ENCODE results near the gene ENO3.

ENO3 gene

DNA sequence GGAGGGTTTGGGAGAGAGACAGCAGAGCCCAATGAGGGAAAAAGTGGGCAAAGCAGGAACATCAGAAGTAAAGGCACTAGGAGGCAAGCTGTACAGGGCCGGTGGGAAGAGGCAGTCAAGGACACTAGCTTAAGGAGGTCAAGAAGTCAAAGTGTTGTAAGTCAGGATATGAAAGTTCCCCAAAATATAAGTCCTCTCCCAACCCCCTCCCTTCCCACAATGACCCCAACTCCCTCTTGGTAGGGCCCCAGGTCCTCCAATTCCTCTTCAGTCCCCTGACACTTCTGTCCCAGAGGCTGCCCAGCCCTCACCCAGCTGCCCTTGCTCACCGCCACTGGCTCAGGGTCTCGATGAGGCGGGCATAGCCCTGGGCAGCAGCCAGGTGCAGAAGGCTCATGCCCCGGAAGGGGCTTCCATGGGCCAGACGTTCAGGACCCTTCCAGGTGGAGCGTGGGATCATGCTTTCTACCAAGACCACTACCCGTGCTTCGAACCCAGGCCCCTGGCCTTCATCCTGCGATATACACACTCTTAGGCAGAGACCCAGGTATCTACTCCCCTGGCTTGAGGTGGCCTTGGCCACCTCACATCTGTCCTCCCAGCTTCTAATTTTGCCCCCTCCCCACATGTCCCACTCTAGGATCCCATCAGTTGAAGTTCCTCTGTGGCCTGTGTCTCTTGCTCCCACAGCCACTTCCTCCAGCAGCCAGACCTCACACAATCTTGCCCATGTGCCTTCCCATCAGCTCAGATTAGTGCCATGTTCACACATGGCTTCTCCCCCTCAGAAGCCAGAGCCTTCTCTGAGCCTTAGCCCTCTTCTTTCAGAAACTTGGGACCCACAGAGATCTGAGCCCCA is 22.6 kb downstream of the ENO3 start:
- no peak for DNase-seq (ENCODE audit: low spot score)

- DNase-seq (ENCODE audit: low spot score): no peak
These were observed 23.3 kb downstream of the ENO3 start for GRCh38 chr17:4974115-4974670.

GRCh38 chr17:4978726-4979125 is 27.8 kb downstream of the ENO3 start:
- DNase-seq (ENCODE audit: low spot score): no peak

DNA sequence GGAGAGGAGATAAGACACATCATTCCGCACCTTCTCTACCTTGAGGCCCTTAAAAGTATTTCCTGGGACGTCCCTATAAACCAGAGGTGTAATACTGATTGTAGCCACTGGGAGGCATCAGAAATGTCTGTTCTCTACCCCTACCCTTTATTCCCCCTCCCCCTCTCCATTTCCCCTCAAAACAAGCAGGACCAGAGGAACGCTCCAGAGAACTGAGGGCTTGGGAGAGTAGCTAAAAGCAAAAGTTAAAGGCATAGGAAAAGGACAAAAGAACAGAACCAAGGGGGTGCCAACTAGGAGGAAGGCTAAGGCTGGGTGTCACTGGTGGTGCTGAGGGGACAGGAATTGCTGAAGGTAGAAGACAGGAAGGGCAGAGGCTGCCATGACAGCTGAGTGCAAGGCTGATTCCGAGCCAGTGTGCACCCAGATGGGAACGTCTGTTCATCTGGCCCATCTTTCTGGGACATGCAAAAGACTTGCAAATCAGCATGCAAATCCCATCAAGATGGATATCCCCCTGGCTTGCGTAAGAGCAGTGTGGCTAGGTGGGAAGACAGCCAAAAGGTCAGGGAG is 29.8 kb downstream of the ENO3 start:
- DNase-seq (ENCODE audit: low spot score): peak; percentile 47

- DNase-seq (ENCODE audit: low spot score): no peak
These were observed 31.4 kb downstream of the ENO3 start for GRCh38 chr17:4982305-4982704.

DNA sequence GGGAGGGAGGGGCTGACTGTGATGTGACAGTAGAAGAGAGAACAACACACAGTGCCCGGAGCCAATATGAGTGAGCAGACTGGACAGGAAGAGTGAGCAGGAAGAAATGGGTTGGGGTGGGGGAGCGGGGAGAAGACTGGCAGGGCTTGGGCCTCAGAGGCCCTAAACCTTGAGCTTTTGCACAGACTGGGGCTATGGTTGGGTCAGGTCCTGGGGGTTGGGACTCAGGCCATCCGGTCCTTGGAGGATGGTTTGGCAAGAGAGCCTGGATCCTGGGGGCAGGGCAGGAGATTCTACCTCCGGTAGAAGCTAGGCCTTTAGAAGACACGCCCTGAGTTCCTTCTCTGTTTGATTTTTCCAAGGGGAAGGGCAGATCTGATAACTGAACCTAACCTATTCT is 35.5 kb downstream of the ENO3 start:
- DNase-seq (ENCODE audit: low spot score): no peak

GRCh38 chr17:4986951-4987766 is 36.2 kb downstream of the ENO3 start, which contains the start of gene CAMTA2:
Gene CAMTA2, minus strand, starts transcription at chr17:4987675. Its CDS starts 1,453 bp downstream, at chr17:4986222.
- DNase-seq (ENCODE audit: low spot score): peak; percentile 88

GRCh38 chr17:4987767-4988567 is 37.0 kb downstream of the ENO3 start:
- peak; percentile 41 for DNase-seq (ENCODE audit: low spot score)

DNA sequence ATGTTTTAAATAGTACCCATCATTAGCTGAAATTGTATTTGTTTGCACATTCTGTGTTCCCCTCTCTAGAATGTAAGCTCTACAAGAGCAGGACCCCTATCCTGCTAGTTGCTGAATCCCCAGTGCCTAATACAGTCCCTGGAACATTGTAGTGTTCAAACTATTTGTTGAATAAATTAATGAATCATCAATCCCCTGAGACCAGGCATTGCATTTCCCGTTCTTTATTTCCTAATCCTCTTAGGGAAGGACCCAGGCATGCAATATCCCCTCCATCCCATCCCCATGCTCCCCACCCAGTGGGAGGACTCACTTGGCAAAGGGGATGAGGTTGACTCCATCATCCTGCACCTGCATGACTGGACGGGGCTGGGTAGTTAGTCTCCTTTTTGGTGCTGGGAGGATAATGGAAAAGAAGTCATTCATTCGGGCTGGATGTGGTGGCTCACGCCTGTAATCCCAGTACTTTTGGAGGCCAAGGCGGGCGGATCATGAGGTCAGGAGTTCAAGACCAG is 43.2 kb downstream of the ENO3 start:
- DNase-seq (ENCODE audit: low spot score): no peak

GRCh38 chr17:4997302-4998026 is 46.5 kb downstream of the ENO3 start, which contains the start of the genes INCA1 and KIF1C:
Gene INCA1, minus strand, starts transcription at chr17:4997522. Its CDS starts 3,085 bp downstream, at chr17:4994437.
Gene KIF1C, plus strand, starts transcription at chr17:4997950. Its CDS starts 2,297 bp downstream, at chr17:5000247.
- peak; percentile 94 for DNase-seq (ENCODE audit: low spot score)

DNA sequence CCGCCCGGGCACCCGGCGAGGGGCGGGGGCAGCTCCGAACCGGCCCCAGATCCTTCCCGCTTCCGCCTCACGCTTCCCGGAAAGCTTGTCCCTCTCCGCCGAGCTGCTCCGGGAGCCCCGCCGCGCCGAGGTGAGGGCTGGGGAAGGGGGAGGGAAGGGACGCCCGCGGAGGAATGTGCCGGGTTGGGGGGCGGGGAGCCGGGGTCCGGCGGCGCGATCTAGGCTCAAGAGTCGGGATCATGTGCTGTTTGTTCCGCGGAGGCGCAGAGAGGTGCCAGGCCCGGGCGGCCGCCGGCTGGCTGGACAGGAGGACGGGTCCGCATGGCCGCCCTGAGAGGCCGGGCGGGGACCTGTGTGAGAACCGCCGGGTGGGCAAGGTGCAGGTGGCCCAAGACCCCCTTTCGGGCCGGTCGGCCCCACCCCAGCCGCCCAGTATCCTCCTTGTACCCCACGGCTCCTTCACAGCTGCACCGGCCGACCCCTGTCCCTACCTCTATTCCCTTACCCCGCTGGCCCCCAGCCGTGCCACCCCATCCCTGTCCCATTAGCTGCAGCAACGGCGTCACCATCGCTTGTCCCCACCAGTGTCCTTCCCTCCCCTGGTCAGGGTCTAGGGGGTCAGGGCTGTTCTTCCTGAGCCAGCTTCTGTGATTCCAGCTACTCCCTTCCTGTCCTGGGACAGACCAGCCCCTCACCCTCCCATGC is 47.3 kb downstream of the ENO3 start:
- no peak for DNase-seq (ENCODE audit: low spot score)

DNA sequence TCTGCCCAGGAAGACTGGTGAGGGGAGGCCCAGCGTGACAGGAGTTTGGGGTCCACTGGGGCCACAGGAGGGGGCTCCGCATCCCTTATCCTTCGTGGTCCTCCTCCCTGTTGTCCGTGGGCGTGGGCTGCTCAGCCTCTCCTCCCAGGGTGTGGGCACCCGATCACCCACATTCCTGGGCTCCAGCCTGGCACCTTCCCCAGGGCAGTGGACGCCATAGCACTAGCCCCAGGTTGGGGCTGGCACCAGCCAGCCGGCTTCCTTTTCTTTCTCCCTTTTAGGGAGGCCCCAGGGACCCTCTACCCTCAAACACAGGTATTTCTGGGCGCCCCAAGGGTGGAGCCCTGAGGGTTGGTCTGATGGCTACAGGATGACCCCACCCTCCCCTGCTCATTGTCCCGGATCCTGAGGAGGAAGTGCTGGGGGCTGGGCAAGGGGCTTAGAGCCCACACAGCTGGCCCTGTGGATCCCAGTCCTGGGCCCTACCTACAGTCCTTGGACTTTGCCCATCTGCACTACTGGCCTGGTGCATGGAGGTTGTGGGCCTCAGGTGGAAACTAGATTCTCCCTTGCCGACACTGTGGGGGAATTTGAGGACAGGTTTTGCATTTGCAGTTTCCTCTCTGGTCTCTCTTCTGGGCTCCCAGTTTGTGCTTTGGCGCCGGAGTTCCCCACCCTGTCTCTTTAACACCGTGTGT is 48.0 kb downstream of the ENO3 start:
- DNase-seq (ENCODE audit: low spot score): no peak

GRCh38 chr17:4999430-5000093 is 48.6 kb downstream of the ENO3 start:
- no peak for DNase-seq (ENCODE audit: low spot score)

- no peak for DNase-seq (ENCODE audit: low spot score)
These were observed 49.3 kb downstream of the ENO3 start for GRCh38 chr17:5000237-5000639.

DNA sequence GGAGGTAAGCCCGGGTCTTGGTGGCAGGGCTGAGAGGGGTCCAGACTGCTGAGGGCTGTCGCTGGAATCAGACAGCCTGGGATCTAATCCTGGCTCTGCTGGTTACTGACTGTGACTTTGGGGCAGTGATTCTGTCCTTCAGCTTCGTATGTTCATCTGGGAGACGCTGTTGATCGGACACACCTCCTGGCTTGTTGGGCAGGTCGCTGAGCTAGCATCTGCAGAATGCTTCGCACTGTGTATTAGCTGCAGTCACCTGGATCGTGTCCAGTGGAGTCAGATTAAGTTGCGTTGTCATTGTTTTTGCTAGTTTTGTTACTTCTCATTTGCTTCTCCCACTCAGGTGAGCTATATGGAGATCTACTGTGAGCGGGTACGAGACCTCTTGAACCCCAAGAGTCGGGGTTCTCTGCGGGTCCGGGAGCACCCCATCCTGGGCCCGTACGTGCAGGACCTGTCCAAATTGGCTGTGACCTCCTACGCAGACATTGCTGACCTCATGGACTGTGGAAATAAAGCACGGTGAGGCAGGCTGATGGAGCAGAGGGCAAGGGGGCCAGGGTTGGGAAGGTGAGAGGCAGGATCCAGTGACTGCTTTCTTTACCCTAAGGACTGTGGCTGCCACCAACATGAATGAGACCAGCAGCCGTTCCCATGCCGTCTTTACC is 51.3 kb downstream of the ENO3 start:
- DNase-seq (ENCODE audit: low spot score): no peak

- no peak for DNase-seq (ENCODE audit: low spot score)
These were observed 52.4 kb downstream of the ENO3 start for GRCh38 chr17:5003214-5003867.
